HEK293T (cell line): ENCODE measurements around the gene PLEKHD1.

Experiments used
- CTCF ChIA-PET: fragments of 350-600 bp; formaldehyde crosslinking; extraction: SDS; loops from one replicate; lab custom pipeline; 2021; ENCODE audit warnings: antibody characterized with exemption, inconsistent platforms; lab: Yijun Ruan, JAX
- POLR2A ChIA-PET: fragments of 350-600 bp; formaldehyde crosslinking; extraction: SDS; loops from one replicate; lab custom pipeline; 2020; ENCODE audit warnings: antibody characterized with exemption, inconsistent platforms; lab: Yijun Ruan, JAX
- DNase-seq: peaks from one replicate; pipeline ENCODE4 v3.0.0; 2012; ENCODE audit warnings: mixed read lengths; ENCODE audit errors: extremely low spot score
- ARNT ChIP-seq: fragments of 450-650 bp; IDR thresholded peaks from 2 replicates; pipeline ENCODE4 v1.6.1; 2017; ENCODE audit warnings: mild to moderate bottlenecking
- BHLHE40 ChIP-seq: fragments of 450-650 bp; IDR thresholded peaks from 2 replicates; pipeline ENCODE4 v1.6.1; 2016; ENCODE audit warnings: mild to moderate bottlenecking, moderate library complexity, borderline replicate concordance
- CTBP1 ChIP-seq: fragments of 450-650 bp; IDR thresholded peaks from 2 replicates; pipeline ENCODE4 v1.6.1; 2016; ENCODE audit warnings: borderline replicate concordance
- ELF4 ChIP-seq: fragments of 450-650 bp; IDR thresholded peaks from 2 replicates; pipeline ENCODE4 v1.6.1; 2017; ENCODE audit warnings: antibody characterized with exemption
- FOXA1 ChIP-seq: fragments of 450-650 bp; IDR thresholded peaks from 2 replicates; pipeline ENCODE4 v1.6.1; 2016; ENCODE audit warnings: mild to moderate bottlenecking
- FOXK2 ChIP-seq: fragments of 450-650 bp; IDR thresholded peaks from 2 replicates; pipeline ENCODE4 v1.6.1; 2016; ENCODE audit warnings: mild to moderate bottlenecking
- FOXM1 ChIP-seq: fragments of 450-650 bp; IDR thresholded peaks from 2 replicates; pipeline ENCODE4 v1.6.1; 2017; ENCODE audit warnings: mild to moderate bottlenecking, borderline replicate concordance
- HDGF ChIP-seq: fragments of 450-650 bp; IDR thresholded peaks from 2 replicates; pipeline ENCODE4 v1.6.1; 2017; ENCODE audit warnings: antibody characterized with exemption, borderline replicate concordance
- L3MBTL2 ChIP-seq: fragments of 450-650 bp; conservative IDR thresholded peaks from 2 replicates; pipeline ENCODE4 v1.6.1; 2016; ENCODE audit warnings: mild to moderate bottlenecking
- LEF1 ChIP-seq: fragments of 450-650 bp; IDR thresholded peaks from 2 replicates; pipeline ENCODE4 v1.6.1; 2017; ENCODE audit warnings: mild to moderate bottlenecking, borderline replicate concordance
- NFRKB ChIP-seq: fragments of 450-650 bp; IDR thresholded peaks from 2 replicates; pipeline ENCODE4 v1.6.1; 2016; ENCODE audit warnings: mild to moderate bottlenecking, moderate library complexity
- SP1 ChIP-seq: fragments of 450-650 bp; IDR thresholded peaks from 2 replicates; pipeline ENCODE4 v1.6.1; 2017
- SUZ12 ChIP-seq: fragments of 450-650 bp; IDR thresholded peaks from 2 replicates; pipeline ENCODE4 v1.6.1; 2016; ENCODE audit warnings: mild to moderate bottlenecking
- TARDBP ChIP-seq: fragments of 450-650 bp; IDR thresholded peaks from 2 replicates; pipeline ENCODE4 v1.6.1; 2016
- ZNF384 ChIP-seq: fragments of 450-650 bp; IDR thresholded peaks from 2 replicates; pipeline ENCODE4 v1.6.1; 2016
- TF ChIP-seq, protein P1 (sequence below): fragments of 450-650 bp; IDR thresholded peaks from 2 replicates; pipeline ENCODE4 v1.6.1; 2016

Gene PLEKHD1

DNA sequence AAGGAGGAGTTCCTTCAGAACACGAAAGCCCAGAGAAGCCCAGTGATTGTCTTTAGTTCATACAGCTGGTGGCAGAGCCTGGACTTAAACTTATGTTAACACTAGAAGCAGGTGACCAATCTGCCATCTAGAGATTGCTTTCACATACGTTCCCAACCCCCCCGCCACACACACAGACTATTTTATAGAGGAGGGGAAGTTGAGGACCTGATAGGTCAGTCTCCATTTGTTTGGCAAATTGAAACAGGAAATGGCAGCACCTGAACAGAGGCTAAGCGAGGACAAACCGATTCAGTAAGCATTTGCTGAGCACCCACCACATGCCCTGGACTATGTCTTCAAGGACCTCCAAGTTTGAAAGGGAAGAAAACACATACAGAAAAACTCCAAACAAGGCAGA lies 4.8 kb upstream of the PLEKHD1 start:
- TF ChIP-seq CTBP1: no peak
- CTCF ChIA-PET: no interaction called here
- POLR2A ChIA-PET: no interaction called here
- no peak for DNase-seq

DNA sequence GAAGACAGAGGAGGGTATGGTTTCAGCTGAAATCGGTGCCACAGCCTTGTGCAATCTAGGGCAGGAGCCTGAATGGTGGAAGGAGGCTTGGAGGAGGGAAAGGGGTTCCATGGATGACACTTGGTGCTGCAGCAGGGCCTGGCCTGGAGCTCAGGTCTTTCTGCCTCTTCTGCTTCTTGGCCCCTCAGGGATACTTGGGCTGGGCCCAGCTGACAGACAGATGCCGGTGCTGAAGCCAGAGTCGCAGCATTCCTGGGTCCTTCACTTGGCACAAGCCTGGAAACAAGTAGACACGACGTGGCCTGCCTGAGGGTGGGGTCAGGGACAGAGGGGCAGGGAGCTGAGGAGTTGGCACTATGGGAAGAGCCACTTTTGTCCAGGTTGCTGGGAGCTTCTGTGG lies 4.4 kb upstream of the PLEKHD1 start:
- DNase-seq: no peak
- CTCF ChIA-PET: interaction anchor here (0.6 kb wide), 1 partner anchor 80 kb away, joined by 3 read pairs; no protein-coding TSS in a partner anchor
- TF ChIP-seq, protein P1, sequence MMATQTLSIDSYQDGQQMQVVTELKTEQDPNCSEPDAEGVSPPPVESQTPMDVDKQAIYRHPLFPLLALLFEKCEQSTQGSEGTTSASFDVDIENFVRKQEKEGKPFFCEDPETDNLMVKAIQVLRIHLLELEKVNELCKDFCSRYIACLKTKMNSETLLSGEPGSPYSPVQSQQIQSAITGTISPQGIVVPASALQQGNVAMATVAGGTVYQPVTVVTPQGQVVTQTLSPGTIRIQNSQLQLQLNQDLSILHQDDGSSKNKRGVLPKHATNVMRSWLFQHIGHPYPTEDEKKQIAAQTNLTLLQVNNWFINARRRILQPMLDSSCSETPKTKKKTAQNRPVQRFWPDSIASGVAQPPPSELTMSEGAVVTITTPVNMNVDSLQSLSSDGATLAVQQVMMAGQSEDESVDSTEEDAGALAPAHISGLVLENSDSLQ: no peak
- no peak for TF ChIP-seq FOXM1
- no peak for TF ChIP-seq ZNF384
- TF ChIP-seq TARDBP: no peak
- no peak for TF ChIP-seq SUZ12
- TF ChIP-seq FOXA1: no peak
- no peak for TF ChIP-seq SP1
- TF ChIP-seq NFRKB: no peak
- TF ChIP-seq FOXK2: no peak
- no peak for TF ChIP-seq ELF4
- no peak for TF ChIP-seq ARNT
- POLR2A ChIA-PET: no interaction called here

DNA sequence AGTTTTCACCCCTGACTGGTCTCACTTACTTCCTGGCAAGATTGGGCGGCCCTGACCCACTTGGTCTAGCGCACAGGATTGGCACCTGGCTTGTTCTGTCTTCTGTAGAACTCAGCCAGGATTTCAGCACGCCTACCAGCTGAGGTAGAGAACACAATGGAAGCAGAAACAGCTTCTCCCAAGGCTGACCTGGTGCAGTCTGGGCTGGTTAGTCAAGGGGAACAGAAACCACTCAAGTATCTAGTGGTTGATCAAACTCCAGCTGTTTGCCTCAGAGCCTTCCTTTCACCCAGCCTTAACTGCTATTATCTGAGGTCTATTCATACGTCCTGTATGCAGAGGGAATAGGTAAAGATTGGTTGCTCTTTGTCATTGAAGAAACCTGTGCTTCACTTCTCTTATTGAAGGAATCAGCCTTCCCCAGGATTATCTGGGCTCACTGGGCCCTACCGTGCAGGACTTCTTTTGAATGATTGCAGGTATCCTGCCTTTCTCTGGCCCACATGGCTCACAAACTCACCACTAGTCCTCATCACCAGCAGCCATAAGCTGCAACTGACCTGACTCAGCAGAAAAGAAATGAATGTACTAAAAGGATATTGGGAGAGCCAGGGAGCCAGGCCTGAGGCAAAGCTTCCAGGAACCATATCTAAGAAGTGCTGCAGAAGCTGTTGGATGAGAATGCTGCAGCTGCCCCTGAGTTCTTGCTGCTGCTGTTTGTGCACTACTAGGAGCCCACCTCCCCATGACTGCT lies 2.5 kb upstream of the PLEKHD1 start:
- POLR2A ChIA-PET: no interaction called here
- no peak for DNase-seq
- no peak for TF ChIP-seq ZNF384
- no peak for TF ChIP-seq SUZ12
- TF ChIP-seq FOXK2: no peak
- no peak for TF ChIP-seq FOXM1
- no peak for TF ChIP-seq SP1
- no peak for TF ChIP-seq ARNT
- TF ChIP-seq, protein P1: no peak
- TF ChIP-seq ELF4: no peak
- TF ChIP-seq L3MBTL2: no peak
- no peak for TF ChIP-seq FOXA1
- TF ChIP-seq HDGF: no peak
- no peak for TF ChIP-seq TARDBP
- no peak for TF ChIP-seq CTBP1
- TF ChIP-seq BHLHE40: no peak
- no peak for TF ChIP-seq NFRKB
- TF ChIP-seq LEF1: no peak
- CTCF ChIA-PET: no interaction called here

DNA sequence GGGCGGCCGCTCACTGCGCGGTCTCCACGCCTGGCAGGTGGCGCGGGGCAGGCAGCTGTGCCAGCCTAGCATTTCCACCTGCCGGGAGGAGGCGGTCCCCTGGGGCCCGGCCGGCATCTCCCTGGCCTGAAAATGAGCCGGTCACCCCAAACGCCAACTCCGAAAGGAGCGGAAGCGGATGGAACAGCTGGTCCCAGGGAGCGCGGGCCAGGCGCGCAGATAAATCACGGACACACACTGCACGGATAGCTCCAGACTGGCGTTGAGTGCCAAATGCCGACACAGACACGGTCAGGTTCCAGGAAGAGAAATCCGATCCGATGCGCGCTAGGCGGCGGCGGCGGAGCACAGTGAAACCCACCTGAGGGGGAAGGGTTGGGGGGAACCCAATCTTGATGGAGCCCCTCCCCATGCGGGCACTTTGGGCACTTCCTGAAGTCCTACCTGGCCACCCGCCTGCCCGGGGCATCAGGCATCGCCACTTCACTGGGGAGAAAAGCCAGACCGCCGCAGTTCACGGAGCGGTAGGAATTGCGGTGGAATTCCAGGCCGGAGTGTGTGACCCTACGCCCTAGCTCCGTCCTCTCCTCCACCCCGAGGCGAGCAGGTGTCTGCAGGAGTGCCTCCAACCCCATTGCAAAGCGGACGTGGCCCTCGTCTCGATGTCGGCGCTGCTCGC lies 624 bp upstream of the PLEKHD1 start:
- POLR2A ChIA-PET: no interaction called here
- no peak for DNase-seq
- TF ChIP-seq L3MBTL2 (no peak), HDGF (no peak), ELF4 (no peak), LEF1 (no peak), FOXM1 (no peak), NFRKB (no peak), BHLHE40 (no peak), CTBP1 (no peak), FOXA1 (no peak), ARNT (no peak), FOXK2 (no peak), ZNF384 (no peak), TARDBP (no peak), SP1 (no peak)
- CTCF ChIA-PET: no interaction called here

DNA sequence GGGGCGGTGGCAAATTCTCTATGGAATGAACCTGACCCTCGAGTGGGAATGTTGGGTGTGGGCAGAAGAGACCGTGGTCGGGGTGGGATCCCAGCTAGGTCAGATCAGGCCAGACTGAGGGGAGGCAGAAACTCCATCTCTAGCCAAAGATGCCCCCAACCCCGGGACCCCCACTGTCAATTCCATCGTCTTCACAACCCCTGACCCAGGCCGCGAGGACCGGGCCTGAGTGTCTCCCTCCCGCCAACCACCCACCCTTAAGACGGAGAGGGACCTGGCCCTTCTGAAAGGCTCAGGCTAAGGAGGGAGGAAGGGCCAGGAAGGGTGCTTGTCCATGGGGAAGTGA lies 760 bp downstream of the PLEKHD1 start:
- ChIA-PET POLR2A (no interaction called here), CTCF (no interaction called here)
- no peak for TF ChIP-seq L3MBTL2
- TF ChIP-seq ARNT: no peak
- no peak for TF ChIP-seq SP1
- TF ChIP-seq ELF4: no peak
- no peak for TF ChIP-seq NFRKB
- TF ChIP-seq ZNF384: no peak
- no peak for TF ChIP-seq CTBP1
- TF ChIP-seq, protein P1: no peak
- no peak for TF ChIP-seq BHLHE40
- no peak for TF ChIP-seq SUZ12
- TF ChIP-seq LEF1: no peak
- no peak for TF ChIP-seq FOXK2
- TF ChIP-seq TARDBP: no peak
- no peak for TF ChIP-seq HDGF
- no peak for TF ChIP-seq FOXM1
- no peak for TF ChIP-seq FOXA1
- DNase-seq: no peak

DNA sequence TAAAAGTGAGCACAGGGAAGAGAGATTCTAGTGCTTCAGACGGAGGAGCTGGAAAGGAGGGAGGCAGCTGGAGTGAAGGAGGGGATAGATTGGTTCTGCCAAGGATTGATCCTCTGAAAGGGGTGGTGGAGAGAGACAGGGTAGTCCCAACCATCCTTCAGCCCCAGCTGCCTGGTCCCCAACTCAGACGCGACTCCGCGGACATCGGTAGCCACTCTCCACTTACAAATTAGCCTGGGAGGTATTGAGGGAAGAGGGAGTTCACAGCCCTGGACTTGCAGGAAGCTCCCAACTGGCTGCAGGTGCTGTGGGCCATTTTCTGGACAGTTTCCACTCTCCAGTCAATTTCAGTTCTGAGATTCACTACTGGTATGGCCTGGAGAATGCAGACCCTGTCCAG lies 1.2 kb downstream of the PLEKHD1 start:
- ChIA-PET POLR2A (no interaction called here), CTCF (no interaction called here)
- TF ChIP-seq CTBP1 (no peak), ZNF384 (no peak), FOXA1 (no peak), FOXM1 (no peak), LEF1 (no peak), L3MBTL2 (no peak), SUZ12 (no peak), FOXK2 (no peak), BHLHE40 (no peak), SP1 (no peak), TARDBP (no peak), HDGF (no peak), NFRKB (no peak), ELF4 (no peak), ARNT (no peak)
- TF ChIP-seq, protein P1: no peak
- no peak for DNase-seq
